ENCODE data around the gene NDUFV2. TPM values are rescaled to one million over a fixed set of nuclear protein-coding genes. Genes with fewer than 3 reads are reported as not detected.
A peak's percentile ranks its signal among the peaks of the same experiment; 100 is the strongest.

The NDUFV2 gene
- total RNA-seq, 2 experiments from 2014 or later, result 230 to 231 TPM

DNA sequence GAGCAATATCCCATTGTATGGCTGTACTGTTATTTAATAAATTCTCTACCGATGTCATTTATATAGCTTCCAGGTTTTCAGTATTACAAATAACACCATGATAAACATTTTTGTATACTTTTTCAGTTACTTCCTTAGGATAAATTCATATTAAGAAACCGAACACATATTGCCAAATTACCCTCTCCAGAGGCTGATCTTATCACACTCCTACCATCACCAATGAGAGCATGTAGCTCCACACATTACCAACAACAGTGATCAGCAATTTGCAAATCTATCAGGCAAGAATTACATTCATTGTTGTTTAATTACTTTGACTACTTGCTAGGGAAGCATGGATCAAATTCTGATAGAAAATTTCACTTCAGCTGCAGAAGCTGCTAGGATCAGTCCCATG is 5.8 kb upstream of the NDUFV2 start:
- DNase-seq (no peak), ATAC-seq (ENCODE audit: poor library complexity) (no peak)
- Histone ChIP-seq H3K36me3 (ENCODE audit: insufficient read depth, low read length) (no peaks in the 10 kb centered on the region), H3K9me3 (ENCODE audit: control insufficient read depth in 1 of 2, insufficient read depth in 1 of 2, low read length in 2 of 2) (no peaks in the 10 kb centered on the region), H3K27ac (ENCODE audit: low read depth in 1 of 2, low read length in 2 of 2) (no peak overlapping the region), H3K4me3 (ENCODE audit: low read length) (no peak overlapping the region), H3K4me1 (ENCODE audit: insufficient read depth, low read length) (peaks cover 38% of the 10 kb centered on the region), H3K27me3 (ENCODE audit: control insufficient read depth in 1 of 2, insufficient read depth in 2 of 2, low read length in 2 of 2) (no peaks in the 10 kb centered on the region)
- Mint-ChIP-seq H3K4me1 (ENCODE audit: low read depth) (peaks cover 55% of the 10 kb centered on the region), H3K27ac (peak overlapping the region; percentile 16), H3K4me3 (no peak overlapping the region), H3K36me3 (ENCODE audit: low read depth) (peaks cover 2% of the 10 kb centered on the region), H3K9me3 (no peaks in the 10 kb centered on the region), H3K27me3 (no peaks in the 10 kb centered on the region)
- TF ChIP-seq, protein P1, sequence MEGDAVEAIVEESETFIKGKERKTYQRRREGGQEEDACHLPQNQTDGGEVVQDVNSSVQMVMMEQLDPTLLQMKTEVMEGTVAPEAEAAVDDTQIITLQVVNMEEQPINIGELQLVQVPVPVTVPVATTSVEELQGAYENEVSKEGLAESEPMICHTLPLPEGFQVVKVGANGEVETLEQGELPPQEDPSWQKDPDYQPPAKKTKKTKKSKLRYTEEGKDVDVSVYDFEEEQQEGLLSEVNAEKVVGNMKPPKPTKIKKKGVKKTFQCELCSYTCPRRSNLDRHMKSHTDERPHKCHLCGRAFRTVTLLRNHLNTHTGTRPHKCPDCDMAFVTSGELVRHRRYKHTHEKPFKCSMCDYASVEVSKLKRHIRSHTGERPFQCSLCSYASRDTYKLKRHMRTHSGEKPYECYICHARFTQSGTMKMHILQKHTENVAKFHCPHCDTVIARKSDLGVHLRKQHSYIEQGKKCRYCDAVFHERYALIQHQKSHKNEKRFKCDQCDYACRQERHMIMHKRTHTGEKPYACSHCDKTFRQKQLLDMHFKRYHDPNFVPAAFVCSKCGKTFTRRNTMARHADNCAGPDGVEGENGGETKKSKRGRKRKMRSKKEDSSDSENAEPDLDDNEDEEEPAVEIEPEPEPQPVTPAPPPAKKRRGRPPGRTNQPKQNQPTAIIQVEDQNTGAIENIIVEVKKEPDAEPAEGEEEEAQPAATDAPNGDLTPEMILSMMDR (IDR thresholded peaks at IDR 0.05), result no peak
- ChIA-PET CTCF (interaction anchor here (2.1 kb wide), 1 partner anchor 14 kb away, joined by 7 read pairs; no protein-coding TSS in a partner anchor), POLR2A (interaction anchor here (1.5 to 35.5 kb wide), 4 partner anchors 12 to 38 kb away, joined by 3 to 914 read pairs (median 11); partner anchors contain the start of gene ANKRD12)
- intact Hi-C loops (cut with DNase I, micrococcal nuclease), result no loop called here

DNA sequence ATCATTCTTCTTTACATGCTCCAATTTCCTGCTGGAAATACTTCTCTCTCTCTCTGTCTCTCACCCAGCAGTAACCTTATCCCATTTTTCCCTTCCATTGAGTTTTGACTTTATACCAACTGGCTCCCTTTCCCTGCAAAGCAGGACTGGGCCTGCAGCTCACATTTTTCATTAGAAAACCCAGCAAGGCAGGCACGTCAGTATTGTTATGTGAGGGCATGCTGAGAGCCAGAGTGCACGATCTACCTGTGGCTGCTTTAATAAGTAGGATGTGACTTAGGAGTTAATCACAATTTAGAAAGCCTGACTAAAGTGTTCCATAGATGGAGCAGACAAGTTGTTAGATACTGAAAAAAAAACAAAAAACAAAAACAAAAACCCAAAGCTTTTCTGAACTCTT is 5.2 kb upstream of the NDUFV2 start:
- ATAC-seq (ENCODE audit: poor library complexity), result no peak
- Mint-ChIP-seq H3K4me1 (ENCODE audit: low read depth) (peaks cover 60% of the 10 kb centered on the region), H3K27ac (peak overlapping the region; percentile 16), H3K9me3 (no peaks in the 10 kb centered on the region), H3K4me3 (no peak overlapping the region), H3K36me3 (ENCODE audit: low read depth) (peaks cover 5% of the 10 kb centered on the region), H3K27me3 (no peaks in the 10 kb centered on the region)
- Histone ChIP-seq H3K4me3 (ENCODE audit: low read length) (no peak overlapping the region), H3K36me3 (ENCODE audit: insufficient read depth, low read length) (no peaks in the 10 kb centered on the region), H3K27ac (ENCODE audit: low read depth in 1 of 2, low read length in 2 of 2) (no peak overlapping the region), H3K9me3 (ENCODE audit: control insufficient read depth in 1 of 2, insufficient read depth in 1 of 2, low read length in 2 of 2) (no peaks in the 10 kb centered on the region), H3K27me3 (ENCODE audit: control insufficient read depth in 1 of 2, insufficient read depth in 2 of 2, low read length in 2 of 2) (no peaks in the 10 kb centered on the region), H3K4me1 (ENCODE audit: insufficient read depth, low read length) (peaks cover 31% of the 10 kb centered on the region)
- CTCF ChIA-PET, result no interaction called here
- POLR2A ChIA-PET, result interaction anchor here (1.5 to 35.5 kb wide), 4 partner anchors 12 to 37 kb away, joined by 3 to 914 read pairs (median 11); partner anchors contain the start of gene ANKRD12
- TF ChIP-seq, protein P1 (IDR thresholded peaks at IDR 0.05), result no peak
- intact Hi-C loops (cut with DNase I, micrococcal nuclease), result no loop called here
- no peak for DNase-seq

DNA sequence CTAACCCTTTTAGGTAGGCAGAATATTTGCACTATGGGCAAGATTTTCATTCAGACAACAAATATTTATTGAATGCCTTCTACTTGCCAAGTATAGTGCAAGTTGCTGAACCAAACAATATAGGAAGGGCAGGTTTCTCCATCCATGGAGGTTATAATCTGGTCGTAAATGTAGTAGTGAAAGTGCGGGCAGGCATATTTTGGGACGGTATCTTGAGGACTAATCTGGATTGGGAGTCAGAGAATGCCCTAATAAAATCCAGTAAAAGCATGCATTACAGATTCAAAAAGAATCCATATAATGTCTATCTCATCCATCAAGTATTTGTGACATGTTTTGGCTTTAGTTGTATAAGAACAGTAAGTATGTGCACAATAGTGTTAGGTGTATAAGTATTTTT is 1.7 kb upstream of the NDUFV2 start:
- no peaks in the 10 kb centered on the region for H3K27me3 ChIP-seq (ENCODE audit: control insufficient read depth in 1 of 2, insufficient read depth in 2 of 2, low read length in 2 of 2)
- POLR2A ChIA-PET, result interaction anchor here (1.1 to 35.5 kb wide), 5 partner anchors 10 to 34 kb away, joined by 3 to 914 read pairs (median 55); partner anchors contain the start of gene ANKRD12
- H3K4me3 ChIP-seq (ENCODE audit: low read length), result no peak overlapping the region
- no peaks in the 10 kb centered on the region for H3K9me3 Mint-ChIP-seq
- DNase-seq (no peak), ATAC-seq (ENCODE audit: poor library complexity) (no peak)
- H3K4me1 Mint-ChIP-seq (ENCODE audit: low read depth), result peaks cover 60% of the 10 kb centered on the region
- H3K27ac Mint-ChIP-seq, result peak overlapping the region; percentile 55
- intact Hi-C loops (cut with DNase I, micrococcal nuclease), result loop anchor here (2.0 to 10.0 kb wide), 4 partner anchors 234 to 814 kb away; partner anchors contain the start of genes TWSG1 (in 2 of the 2), VAPA (in 2 of the 2) and RALBP1 (in 1 of the 2)
- no peak overlapping the region for H3K27ac ChIP-seq (ENCODE audit: low read depth in 1 of 2, low read length in 2 of 2)
- H3K4me3 Mint-ChIP-seq, result peak overlapping the region; percentile 65
- no peaks in the 10 kb centered on the region for H3K27me3 Mint-ChIP-seq
- peaks cover 0 to 4% of the 10 kb centered on the region in 2 experiments for H3K9me3 ChIP-seq (ENCODE audit: control insufficient read depth in 1 of 2, insufficient read depth in 1 of 2, low read length in 2 of 2)
- peaks cover 13% of the 10 kb centered on the region for H3K4me1 ChIP-seq (ENCODE audit: insufficient read depth, low read length)
- H3K36me3 ChIP-seq (ENCODE audit: insufficient read depth, low read length), result no peaks in the 10 kb centered on the region
- TF ChIP-seq, protein P1 (IDR thresholded peaks at IDR 0.05), result no peak
- CTCF ChIA-PET, result interaction anchor here (0.8 to 5.7 kb wide), 5 partner anchors 9 to 43 kb away, joined by 3 to 66 read pairs (median 6); partner anchors contain the start of gene ANKRD12
- H3K36me3 Mint-ChIP-seq (ENCODE audit: low read depth), result peaks cover 28% of the 10 kb centered on the region
